Choroid plexus epithelial cell (primary cell): ENCODE results near the gene MRTFA.

Experiments
- DNase-seq: peaks from one replicate; pipeline ENCODE4 v3.0.0-alpha.2; 2010; ENCODE audit warnings: low read depth
- H3K4me3 ChIP-seq: 2 replicates; pipeline ENCODE4 v1.5.1; 2011; ENCODE audit warnings: low read depth, mild to moderate bottlenecking, control low read depth, low read length, moderate library complexity
- TF ChIP-seq, protein P1 (sequence below): conservative IDR thresholded peaks from 2 replicates; pipeline ENCODE4 v1.5.1; 2011; ENCODE audit warnings: low read depth, mild to moderate bottlenecking, control low read depth, inconsistent platforms, low read length, moderate library complexity

The MRTFA gene

DNA sequence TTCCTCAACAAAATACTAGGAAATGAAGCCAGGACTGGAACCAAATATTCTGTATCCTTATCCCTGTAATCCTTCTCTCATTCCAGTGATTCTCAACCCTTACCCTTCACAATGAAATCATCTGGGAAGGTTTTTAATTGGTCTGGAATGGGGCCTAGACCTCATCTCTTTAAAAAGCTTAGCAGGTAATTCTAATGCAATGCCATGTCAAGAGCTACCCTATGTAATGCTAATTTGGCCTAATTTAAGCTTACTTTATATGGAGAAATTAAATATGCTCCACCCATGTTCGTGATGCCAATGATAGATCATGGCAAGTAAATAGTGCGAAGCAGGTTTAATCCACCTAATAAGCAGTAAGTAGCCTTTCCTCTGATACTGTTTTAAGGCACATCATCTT, 164.5 kb downstream of the MRTFA start:
- H3K4me3 ChIP-seq, result no peak overlapping the region
- DNase-seq, result no peak
- TF ChIP-seq, protein P1, sequence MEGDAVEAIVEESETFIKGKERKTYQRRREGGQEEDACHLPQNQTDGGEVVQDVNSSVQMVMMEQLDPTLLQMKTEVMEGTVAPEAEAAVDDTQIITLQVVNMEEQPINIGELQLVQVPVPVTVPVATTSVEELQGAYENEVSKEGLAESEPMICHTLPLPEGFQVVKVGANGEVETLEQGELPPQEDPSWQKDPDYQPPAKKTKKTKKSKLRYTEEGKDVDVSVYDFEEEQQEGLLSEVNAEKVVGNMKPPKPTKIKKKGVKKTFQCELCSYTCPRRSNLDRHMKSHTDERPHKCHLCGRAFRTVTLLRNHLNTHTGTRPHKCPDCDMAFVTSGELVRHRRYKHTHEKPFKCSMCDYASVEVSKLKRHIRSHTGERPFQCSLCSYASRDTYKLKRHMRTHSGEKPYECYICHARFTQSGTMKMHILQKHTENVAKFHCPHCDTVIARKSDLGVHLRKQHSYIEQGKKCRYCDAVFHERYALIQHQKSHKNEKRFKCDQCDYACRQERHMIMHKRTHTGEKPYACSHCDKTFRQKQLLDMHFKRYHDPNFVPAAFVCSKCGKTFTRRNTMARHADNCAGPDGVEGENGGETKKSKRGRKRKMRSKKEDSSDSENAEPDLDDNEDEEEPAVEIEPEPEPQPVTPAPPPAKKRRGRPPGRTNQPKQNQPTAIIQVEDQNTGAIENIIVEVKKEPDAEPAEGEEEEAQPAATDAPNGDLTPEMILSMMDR, result no peak

DNA sequence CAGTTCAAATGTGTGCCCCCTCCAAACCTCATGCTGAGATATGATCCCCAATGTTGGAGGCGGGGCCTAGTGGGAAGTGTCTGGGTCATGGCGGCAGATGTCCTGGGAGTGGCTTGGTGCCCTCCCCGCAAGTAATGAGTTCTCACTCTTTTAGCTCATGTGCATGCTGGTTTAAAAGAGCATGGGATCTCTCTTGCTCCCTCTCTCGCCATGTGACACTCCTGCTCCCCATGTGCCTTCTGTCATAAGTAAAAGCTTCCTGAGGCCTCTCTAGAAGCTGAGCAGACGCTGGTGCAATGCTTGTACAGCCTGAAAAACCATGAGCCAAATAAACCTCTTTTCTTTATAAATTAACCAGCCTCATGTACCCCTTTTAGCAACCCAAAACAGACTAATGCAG, 167.3 kb downstream of the MRTFA start:
- no peak overlapping the region for H3K4me3 ChIP-seq
- DNase-seq, result no peak
- TF ChIP-seq, protein P1, result no peak

DNA sequence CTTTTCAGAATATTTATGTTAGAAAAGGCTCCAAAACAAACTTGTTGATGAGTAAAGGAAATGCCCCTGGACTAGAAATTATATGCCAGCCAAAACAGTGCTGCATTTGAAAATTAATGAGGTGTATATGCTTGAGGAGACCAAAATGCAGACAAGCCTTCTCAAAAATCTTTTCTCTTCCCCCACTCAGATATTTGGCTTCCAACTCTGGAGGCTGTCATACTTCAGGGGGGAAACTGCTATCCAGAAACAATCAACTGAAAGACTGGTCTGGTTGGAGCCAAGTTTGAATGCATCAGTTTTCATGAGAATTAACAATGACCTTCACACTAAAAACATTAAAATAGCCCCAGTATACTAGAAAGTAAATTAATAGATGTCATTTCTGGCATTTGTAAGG, 167.9 kb downstream of the MRTFA start:
- TF ChIP-seq, protein P1, result no peak
- no peak for DNase-seq
- no peak overlapping the region for H3K4me3 ChIP-seq

DNA sequence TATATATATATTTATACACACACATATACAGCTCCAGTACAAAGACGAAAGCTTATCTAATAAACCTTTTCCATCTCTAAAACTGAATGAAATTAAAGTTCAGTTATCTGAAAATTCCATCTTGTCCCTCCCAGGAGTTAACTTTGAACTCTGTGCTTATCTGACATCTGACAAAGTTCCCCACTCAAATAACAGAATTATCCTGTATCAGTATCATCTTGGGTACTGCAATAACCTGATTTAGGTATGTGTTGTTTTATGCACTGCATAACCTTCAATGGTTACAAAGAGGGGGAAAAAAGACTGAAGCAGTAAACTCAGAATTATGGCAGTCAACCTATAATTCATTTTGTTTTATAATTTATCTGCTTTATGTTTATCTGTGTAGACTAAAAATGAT, 169.5 kb downstream of the MRTFA start:
- TF ChIP-seq, protein P1, result no peak
- DNase-seq, result no peak
- H3K4me3 ChIP-seq, result no peak overlapping the region

DNA sequence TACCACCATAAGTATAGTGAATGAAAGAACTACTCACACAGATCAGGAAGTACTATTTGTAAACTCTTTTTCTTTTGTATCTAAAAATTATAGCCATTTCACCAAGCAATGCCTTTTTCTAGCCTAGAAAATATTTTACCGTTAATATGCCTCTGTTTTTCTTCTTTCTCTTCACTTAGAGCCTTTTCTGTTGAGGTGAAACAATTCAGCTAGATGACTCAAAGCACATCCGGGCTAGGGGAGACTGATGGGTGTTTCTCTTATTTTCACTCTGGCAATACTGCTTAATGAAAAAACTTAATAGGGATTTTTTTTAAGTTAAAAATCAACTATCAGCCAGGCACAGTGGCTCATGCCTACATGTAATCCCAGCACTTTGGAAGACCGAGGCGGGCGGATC, 172.8 kb downstream of the MRTFA start:
- DNase-seq, result no peak
- TF ChIP-seq, protein P1, result no peak
- H3K4me3 ChIP-seq, result no peak overlapping the region

DNA sequence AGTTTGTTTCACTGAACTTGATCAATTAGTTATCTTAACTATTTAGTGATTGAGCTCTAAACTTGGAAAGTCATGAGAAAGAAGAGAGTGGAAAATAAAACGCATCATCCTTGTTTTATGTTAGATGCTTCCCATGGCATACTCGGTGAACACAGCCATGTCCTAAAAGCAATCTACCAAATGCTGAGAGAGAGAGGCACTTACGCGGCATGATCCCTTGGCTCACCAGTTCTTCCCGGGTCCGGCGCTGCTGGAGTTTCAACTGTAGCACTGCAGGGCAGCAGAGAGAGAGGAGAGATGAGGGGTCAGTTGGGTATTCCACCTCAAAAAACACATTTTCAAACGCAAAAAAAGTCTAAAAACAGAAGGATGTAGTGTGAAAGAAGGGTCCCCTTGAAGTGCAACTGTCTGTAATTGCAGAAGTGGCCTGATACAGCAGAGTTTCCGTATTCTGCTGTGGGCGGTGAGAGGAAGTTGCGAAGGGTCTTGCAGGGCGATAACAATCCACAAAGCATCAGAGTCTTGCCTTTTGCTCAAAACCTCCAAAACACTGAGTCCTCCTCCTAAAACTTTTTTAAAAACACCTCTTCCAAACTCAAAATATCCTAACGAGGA, 173.4 kb downstream of the MRTFA start:
- no peak for DNase-seq
- TF ChIP-seq, protein P1, result no peak
- no peak overlapping the region for H3K4me3 ChIP-seq

DNA sequence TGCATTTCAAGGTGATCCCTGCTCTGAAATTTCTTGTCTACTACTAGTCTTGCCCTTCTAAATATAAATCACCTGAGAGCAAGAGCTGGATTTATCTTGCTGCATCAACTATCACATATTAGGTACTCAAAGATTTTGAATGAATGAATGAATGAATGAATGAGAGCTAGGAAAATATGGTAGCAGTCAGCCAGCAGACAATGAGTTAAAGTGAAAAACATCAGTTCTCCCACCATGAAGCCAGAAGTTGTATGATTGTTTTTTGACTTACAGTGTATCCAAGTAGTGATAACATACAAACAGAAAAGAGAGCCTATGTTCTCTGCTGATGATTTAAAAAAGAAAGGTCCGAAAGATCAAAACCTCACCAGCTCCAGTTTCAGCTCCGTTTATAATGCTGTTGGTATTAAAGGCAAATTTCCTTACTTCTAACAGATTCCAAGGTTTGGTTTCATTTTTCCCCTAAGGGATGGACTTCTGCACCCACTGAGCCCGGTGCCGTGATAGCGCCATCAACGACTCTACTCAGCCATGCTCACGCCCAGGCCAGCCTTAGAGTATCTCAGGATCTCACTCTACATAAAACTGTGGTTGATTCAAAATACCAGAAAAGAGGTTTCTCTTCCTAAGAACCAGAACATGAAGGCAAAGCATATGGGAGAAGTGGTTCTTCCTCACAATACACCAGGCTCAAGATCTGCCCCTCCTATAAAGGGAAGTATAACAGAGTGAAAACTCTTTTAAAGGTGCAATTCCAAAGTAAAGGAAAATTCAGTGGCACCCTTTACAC, 174.1 kb downstream of the MRTFA start:
- DNase-seq, result no peak
- TF ChIP-seq, protein P1, result no peak
- H3K4me3 ChIP-seq, result no peak overlapping the region
